A549 (cell line): ENCODE measurements around the gene DVL2. TPM values are rescaled to one million over a fixed set of nuclear protein-coding genes. Genes with fewer than 3 reads are reported as not detected.
A peak's percentile ranks its signal among the peaks of the same experiment; 100 is the strongest.

Experiments
- ATAC-seq, 2 experiments: fragments of 200-7000 bp in 1 of 2; fragments of >200 bp in 1 of 2; cut with Nextera tagmentation in 1 of 2; cut with Tn5 transposase in 1 of 2; 3 replicates each; pipeline versions ENCODE4 v1.8.0 to v1.9.1; 2018 to 2020; ENCODE audit warnings: mild to moderate bottlenecking in 1 of 2, moderate library complexity in 1 of 2
- CTCF ChIA-PET: fragments of 300-600 bp; sonication (Branson Sonifier 250); formaldehyde crosslinking; extraction: SDS; loops from one replicate; lab custom pipeline; 2021; ENCODE audit warnings: antibody characterized with exemption, inconsistent platforms; lab: Yijun Ruan, JAX
- POLR2A ChIA-PET: fragments of 350-600 bp; formaldehyde crosslinking; extraction: SDS; loops from one replicate; lab custom pipeline; 2021; ENCODE audit warnings: antibody characterized with exemption, inconsistent platforms; lab: Yijun Ruan, JAX
- DNase-seq, 2 experiments: peaks; one replicate each; pipeline versions ENCODE4 v3.0.0 to v3.0.0-alpha.2; 2011 to 2016; ENCODE audit warnings: low read depth in 1 of 2, low spot score in 1 of 2
- FAIRE-seq: peaks from 2 replicates; lab custom pipeline; 2011; peaks lifted over from hg19 to GRCh38; lab: Jason Lieb, UNC
- H3K27ac ChIP-seq, 2 experiments: fragments of >200 bp; sonication (Bioruptor Twin); formaldehyde crosslinking; 3 replicates each; pipeline ENCODE4 v1.5.1; 2016 to 2017
- H3K4me1 ChIP-seq: fragments of >200 bp; sonication (Bioruptor Twin); formaldehyde crosslinking; 3 replicates; pipeline ENCODE4 v1.6.1; 2016
- H3K4me2 ChIP-seq: fragments of >200 bp; sonication (Bioruptor Twin); formaldehyde crosslinking; 3 replicates; pipeline ENCODE4 v1.6.1; 2016
- H3K4me3 ChIP-seq: fragments of >200 bp; sonication (Bioruptor Twin); formaldehyde crosslinking; 3 replicates; pipeline ENCODE4 v1.5.1; 2016
- H3K9me3 ChIP-seq: fragments of >200 bp; sonication (Bioruptor Twin); formaldehyde crosslinking; 3 replicates; pipeline ENCODE4 v1.6.1; 2016
- BHLHE40 ChIP-seq: IDR thresholded peaks from 2 replicates; pipeline ENCODE4 v1.6.1; 2012; ENCODE audit warnings: low read depth, low read length, inconsistent platforms
- CBX2 ChIP-seq: fragments of 200-600 bp; sonication (generic); IDR thresholded peaks from 2 replicates; pipeline ENCODE4 v1.6.1; 2016; ENCODE audit warnings: low read depth, mild to moderate bottlenecking, borderline replicate concordance
- CBX8 ChIP-seq: fragments of 200-600 bp; sonication (generic); IDR thresholded peaks from 2 replicates; pipeline ENCODE4 v1.6.1; 2016
- CHD4 ChIP-seq: fragments of 200-600 bp; sonication (generic); IDR thresholded peaks from 2 replicates; pipeline ENCODE4 v1.6.1; 2016; ENCODE audit warnings: antibody characterized with exemption, mild to moderate bottlenecking, borderline replicate concordance
- CTCF ChIP-seq: fragments of >200 bp; sonication (Bioruptor Twin); formaldehyde crosslinking; IDR thresholded peaks from 3 replicates; pipeline ENCODE4 v1.5.1; 2016
- E2F6 ChIP-seq: IDR thresholded peaks from 2 replicates; pipeline ENCODE4 v1.6.1; 2012; ENCODE audit warnings: low read depth, borderline replicate concordance
- EHF ChIP-seq: fragments of 250-450 bp; sonication (Bioruptor Pico); IDR thresholded peaks from 2 replicates; pipeline ENCODE4 v1.5.0; 2020; ENCODE audit warnings: mild to moderate bottlenecking
- EHMT2 ChIP-seq: fragments of 200-600 bp; sonication (generic); IDR thresholded peaks from 2 replicates; pipeline ENCODE4 v1.6.1; 2016; ENCODE audit warnings: antibody characterized with exemption, low read depth, mild to moderate bottlenecking, moderate library complexity
- EP300 ChIP-seq, 2 experiments: fragments of >200 bp; sonication (Bioruptor Twin); formaldehyde crosslinking; IDR thresholded peaks; 2 replicates in 1 of 2; 3 replicates in 1 of 2; pipeline ENCODE4 v1.6.1; 2016 to 2017
- FOSL2 ChIP-seq, 2 experiments: fragments of 450-650 bp in 1 of 2; fragments of >200 bp in 1 of 2; sonication (Bioruptor Twin) in 1 of 2; formaldehyde crosslinking; IDR thresholded peaks; 2 replicates each; pipeline versions ENCODE4 v1.5.0 to v1.6.1; 2016 to 2020; ENCODE audit warnings: mild to moderate bottlenecking in 1 of 2, moderate library complexity in 1 of 2
- GATA3 ChIP-seq: IDR thresholded peaks from 2 replicates; pipeline ENCODE4 v1.6.1; 2012; ENCODE audit warnings: borderline replicate concordance
- HEYL ChIP-seq: fragments of 250-450 bp; sonication (Bioruptor Pico); IDR thresholded peaks from 2 replicates; pipeline ENCODE4 v1.8.0; 2021; ENCODE audit warnings: mild to moderate bottlenecking, moderate library complexity
- HOXB13 ChIP-seq: fragments of 250-450 bp; sonication (Bioruptor Pico); IDR thresholded peaks from 2 replicates; pipeline ENCODE4 v1.5.0; 2020; ENCODE audit warnings: low read depth, mild to moderate bottlenecking, moderate library complexity
- HOXB5 ChIP-seq: fragments of 250-450 bp; sonication (Bioruptor Pico); IDR thresholded peaks from 2 replicates; pipeline ENCODE4 v1.5.0; 2020; ENCODE audit warnings: mild to moderate bottlenecking, moderate library complexity
- JUN ChIP-seq, 2 experiments: fragments of >200 bp; sonication (Bioruptor Twin); formaldehyde crosslinking; IDR thresholded peaks; 2 replicates in 1 of 2; 3 replicates in 1 of 2; pipeline ENCODE4 v1.6.1; 2016 to 2017
- JUNB ChIP-seq: fragments of >200 bp; sonication (Bioruptor Twin); formaldehyde crosslinking; IDR thresholded peaks from 2 replicates; pipeline ENCODE4 v1.6.1; 2016
- MAX ChIP-seq: IDR thresholded peaks from 2 replicates; pipeline ENCODE4 v1.6.1; 2012
- MYC ChIP-seq: IDR thresholded peaks from 2 replicates; pipeline ENCODE4 v1.6.1; 2012; ENCODE audit warnings: mild to moderate bottlenecking, inconsistent platforms, low read length, improper control_type of control experiment, borderline replicate concordance
- NFE2L2 ChIP-seq: fragments of 150-350 bp; conservative IDR thresholded peaks from 2 replicates; pipeline ENCODE4 v1.6.1; 2014; ENCODE audit warnings: low read length
- PHF8 ChIP-seq: fragments of 200-600 bp; sonication (generic); IDR thresholded peaks from 2 replicates; pipeline ENCODE4 v1.6.1; 2016; ENCODE audit warnings: low read depth, mild to moderate bottlenecking, antibody characterized with exemption, moderate library complexity, borderline replicate concordance
- POLR2A ChIP-seq: IDR thresholded peaks from 2 replicates; pipeline ENCODE4 v1.6.1; 2012; ENCODE audit warnings: mild to moderate bottlenecking, low read length
- POLR2AphosphoS2 ChIP-seq: conservative IDR thresholded peaks from 2 replicates; pipeline ENCODE4 v1.6.1; 2012; ENCODE audit warnings: low read length, improper control_type of control experiment, inconsistent platforms
- RAD21 ChIP-seq, 2 experiments: fragments of >200 bp in 1 of 2; sonication (Bioruptor Twin) in 1 of 2; formaldehyde crosslinking in 1 of 2; IDR thresholded peaks in 1 of 2; conservative IDR thresholded peaks in 1 of 2; 2 replicates in 1 of 2; 3 replicates in 1 of 2; pipeline ENCODE4 v1.6.1; 2012 to 2018; ENCODE audit warnings: inconsistent platforms in 1 of 2
- RARB ChIP-seq: fragments of 250-450 bp; sonication (Bioruptor Pico); IDR thresholded peaks from 2 replicates; pipeline ENCODE4 v1.8.0; 2021; ENCODE audit warnings: mild to moderate bottlenecking, moderate library complexity
- SREBF2 ChIP-seq: fragments of 450-650 bp; IDR thresholded peaks from 2 replicates; pipeline ENCODE4 v1.6.1; 2014; ENCODE audit warnings: mild to moderate bottlenecking, moderate library complexity
- ZNF302 ChIP-seq: fragments of 250-450 bp; sonication (Bioruptor Pico); IDR thresholded peaks from 2 replicates; pipeline ENCODE4 v1.9.0; 2021; ENCODE audit warnings: inconsistent platforms, mild to moderate bottlenecking, moderate library complexity
- WGBS: methylation state at CpG from one replicate; pipeline ENCODE4 v1.1.6; 2017; ENCODE audit errors: missing lambda C conversion rate; 5-methylcytosine and 5-hydroxymethylcytosine counted together
- polyA plus RNA-seq, 4 experiments: library from polyadenylated mRNA; depleted of rRNA in 3 of 4; stranded (reverse); fragments of >200 nt; fragmentation: RNase III in 1 of 4; extraction: RNeasy Plus Mini Kit Qiagen cat#74134 plus additional on column Dnase treatment in 1 of 4; gene quantifications; 2 replicates in 3 of 4; 3 replicates in 1 of 4; pipeline ENCODE4 v1.2.3, GENCODE V29; 2011 to 2017

The DVL2 gene
- polyA plus RNA-seq, 2 of the 4 experiments (the other 2 are of a cell fraction): 5.7 to 40.4 TPM

GRCh38 chr17:7280519-7281073 is 46.3 kb upstream of the DVL2 start (continued):
- no peak for TF ChIP-seq NFE2L2
- TF ChIP-seq GATA3: peak; percentile 37; the same call in 1 of the 2 replicates
- TF ChIP-seq EHMT2: no peak
- TF ChIP-seq ZNF302: no peak
- 0 out of 2 replicates have a peak, but pooled peaks have one; percentile 56 for TF ChIP-seq MYC
- TF ChIP-seq PHF8: no peak
- TF ChIP-seq POLR2A: no peak
- TF ChIP-seq RAD21 (conservative IDR thresholded peaks at IDR 0.05 in 1 of 2, IDR thresholded peaks at IDR 0.05 in 1 of 2): peak; percentile 99 to 100
- no peak for TF ChIP-seq JUNB
- no peak for TF ChIP-seq RARB (CRISPR knock-in tag)
- peak; percentile 59 for TF ChIP-seq E2F6
- no peak for TF ChIP-seq BHLHE40
- no peak for TF ChIP-seq EP300 (IDR thresholded peaks at IDR 0.05)
- TF ChIP-seq JUN (IDR thresholded peaks at IDR 0.05): no peak
- no peak for TF ChIP-seq EHF (CRISPR knock-in tag)
- no peak for TF ChIP-seq CBX2
- TF ChIP-seq MAX: peak; percentile 84; the same call in 1 of the 2 replicates
- TF ChIP-seq HOXB13 (CRISPR knock-in tag): no peak
- TF ChIP-seq FOSL2 (IDR thresholded peaks at IDR 0.05): no peak
- TF ChIP-seq FOSL2 (CRISPR knock-in tag; IDR thresholded peaks at IDR 0.05): no peak
- TF ChIP-seq SREBF2: no peak
- TF ChIP-seq POLR2AphosphoS2: no peak
- no peak for TF ChIP-seq HOXB5 (CRISPR knock-in tag)
- TF ChIP-seq CBX8: no peak
- no peak for TF ChIP-seq HEYL
- peak; percentile 97 for TF ChIP-seq CTCF
- TF ChIP-seq CHD4: no peak
- TF ChIP-seq, all 56 proteins: peak for 7

- WGBS: 62% methylated on average over 8 of the region's 8 CpGs
- no peak for ATAC-seq
- Histone ChIP-seq H3K27ac (no peak overlapping the region), H3K4me1 (peaks cover 11% of the 10 kb centered on the region), H3K4me3 (no peak overlapping the region), H3K9me3 (no peaks in the 10 kb centered on the region), H3K4me2 (no peak overlapping the region)
- no peak for TF ChIP-seq JUN (IDR thresholded peaks at IDR 0.05)
- no peak for FAIRE-seq
- POLR2A ChIA-PET: interaction anchor here (1.0 kb wide), 1 partner anchor 17 kb away, joined by 3 read pairs; no protein-coding TSS in a partner anchor
- CTCF ChIA-PET: interaction anchor here (0.7 to 13.5 kb wide), 15 partner anchors 12 to 281 kb away, joined by 3 to 446 read pairs (median 10); partner anchors contain the start of genes GABARAP, NEURL4 and TMEM256
- DNase-seq: no peak
These were observed 45.1 kb upstream of the DVL2 start for GRCh38 chr17:7279448-7279847.
